ENCODE data around the gene BLOC1S5.
"Not testable (repeated sequence)": the region's sequence is repeated elsewhere in the genome, so short reads cannot be mapped to it uniquely, and the experiment has no call there.

BLOC1S5 gene

DNA sequence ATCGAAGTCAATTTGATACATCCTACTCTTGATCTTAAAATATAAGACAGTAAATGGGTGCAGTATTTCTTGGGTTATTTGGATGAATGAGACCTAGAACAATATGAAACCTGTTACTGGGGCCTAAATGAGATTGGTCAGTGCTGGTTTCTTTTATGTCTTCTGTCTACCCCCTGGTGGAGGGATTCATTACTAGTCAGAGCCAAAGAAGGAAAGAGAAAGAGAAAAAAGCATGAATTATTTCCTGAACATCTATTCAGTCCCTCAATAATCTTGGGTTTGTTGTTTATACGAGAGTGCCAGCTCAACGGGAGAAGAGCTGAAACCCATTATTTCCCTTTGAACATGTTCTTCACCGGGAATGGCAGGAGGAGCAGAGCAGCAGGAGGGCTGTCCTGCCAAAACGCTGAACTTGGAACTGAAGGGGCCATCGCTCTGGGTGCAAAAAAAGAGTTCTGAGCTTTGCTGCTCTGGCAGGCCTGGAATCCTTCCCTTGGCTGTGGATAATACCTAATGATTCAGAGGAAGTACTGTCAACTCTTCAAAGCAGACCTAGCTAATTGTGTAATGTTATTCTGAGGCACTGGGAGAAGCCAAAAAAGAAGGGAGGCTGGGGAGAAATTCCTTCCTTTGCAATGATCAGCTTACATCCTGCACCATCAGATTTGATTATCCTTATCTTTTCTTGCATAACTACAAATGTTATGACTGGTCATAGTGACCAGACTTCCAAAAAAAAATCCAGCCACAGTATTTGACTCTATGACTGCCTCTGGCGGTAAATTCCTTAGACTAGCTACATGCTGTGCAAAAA lies 72.0 kb downstream of the BLOC1S5 start:
- no peak for DNase-seq

DNA sequence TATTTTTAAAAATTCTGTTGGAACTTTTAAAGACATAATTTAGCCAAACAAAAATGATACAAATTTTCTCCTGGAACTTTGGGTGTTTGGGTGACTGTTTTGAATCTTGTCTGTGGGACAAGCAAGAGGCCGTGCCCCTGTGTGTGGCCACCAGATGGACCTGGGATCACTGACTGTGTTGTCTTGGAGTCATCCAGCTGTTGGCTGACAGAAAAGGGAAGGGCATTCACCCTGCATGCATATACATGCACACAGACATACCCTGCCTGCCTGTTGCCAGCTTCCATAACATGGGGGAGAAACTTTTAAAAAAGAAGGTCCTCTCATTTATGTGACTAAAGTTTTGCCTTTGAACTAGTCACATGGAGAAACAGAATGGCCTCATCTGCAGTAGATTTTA lies 72.7 kb downstream of the BLOC1S5 start:
- no peak for DNase-seq

DNA sequence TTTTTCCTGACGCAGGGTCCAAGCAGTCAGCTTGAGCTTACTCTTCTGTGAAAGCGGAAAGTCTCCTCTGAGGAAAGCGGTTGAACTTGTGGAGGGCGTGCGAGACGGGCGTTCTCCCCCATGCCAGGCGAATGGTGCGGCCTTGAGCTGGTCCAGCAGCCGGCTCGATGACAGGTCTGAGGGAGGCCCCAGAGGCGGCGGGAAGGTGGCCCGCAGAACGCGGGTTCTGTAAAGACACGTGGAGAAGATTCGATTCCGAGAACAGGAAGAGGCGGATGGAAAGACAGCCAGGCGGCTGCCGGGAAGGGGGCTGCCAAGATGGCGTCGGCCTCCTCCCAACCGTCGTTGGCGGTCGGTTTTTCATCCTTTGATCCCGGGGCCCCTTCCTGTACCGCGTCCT lies 78.0 kb downstream of the BLOC1S5 start:
- DNase-seq = no peak

DNA sequence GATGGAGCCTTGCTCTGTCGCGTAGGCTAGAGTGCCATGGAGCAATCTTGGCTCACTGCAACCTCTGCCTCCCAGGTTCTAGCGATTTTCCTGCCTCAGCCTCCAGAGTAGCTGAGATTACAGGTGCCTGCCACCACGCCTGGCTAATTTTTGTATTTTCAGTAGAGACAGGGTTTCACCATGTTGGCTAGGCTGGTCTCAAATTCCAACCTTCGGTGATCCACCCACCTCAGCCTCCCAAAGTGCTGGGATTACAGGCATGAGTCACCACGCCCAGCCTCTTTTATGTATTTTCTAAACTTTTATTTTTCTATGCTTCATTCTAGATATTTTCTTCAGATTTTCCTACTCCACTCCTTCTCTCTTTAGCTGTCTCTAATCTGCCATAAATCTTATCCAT lies 80.2 kb downstream of the BLOC1S5 start:
- not testable (repeated sequence) for DNase-seq

DNA sequence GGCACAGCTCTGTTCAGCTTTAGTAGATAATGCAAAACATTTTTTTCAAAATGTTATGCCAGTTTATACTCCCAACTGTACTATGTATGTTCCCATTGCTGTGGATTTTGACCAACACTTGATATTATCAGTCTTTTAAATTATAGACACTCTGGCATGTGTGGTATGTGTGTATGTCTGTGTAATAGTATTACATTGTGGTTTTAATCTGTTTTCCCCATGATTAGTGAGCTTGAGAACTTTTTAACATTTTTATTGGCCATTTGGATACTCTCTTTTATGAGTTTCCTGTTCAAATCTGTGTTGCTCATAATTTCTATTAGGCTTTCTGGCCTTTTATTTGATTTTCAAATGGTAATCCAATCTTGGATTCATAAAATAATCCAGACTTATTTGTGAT lies 84.4 kb downstream of the BLOC1S5 start:
- DNase-seq = no peak

DNA sequence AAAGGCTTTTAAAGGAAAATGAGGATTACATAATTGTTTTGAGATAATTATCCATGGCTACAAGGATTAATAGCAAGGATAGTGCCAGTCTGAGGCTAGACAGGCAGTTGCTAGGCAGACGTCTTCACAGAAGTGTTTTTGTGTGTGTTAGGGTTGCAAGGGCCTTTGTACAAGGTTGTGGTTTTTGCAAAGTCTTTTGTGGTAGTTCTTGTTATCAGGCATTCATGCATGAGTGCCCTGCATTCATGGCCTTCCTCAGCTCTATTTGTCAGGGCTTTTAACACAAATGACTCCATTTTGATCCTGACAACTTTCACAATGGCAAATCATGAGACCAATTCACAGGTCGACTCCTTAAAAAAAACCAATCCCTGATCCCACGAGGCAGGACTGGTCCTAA lies 85.5 kb downstream of the BLOC1S5 start:
- no peak for DNase-seq

DNA sequence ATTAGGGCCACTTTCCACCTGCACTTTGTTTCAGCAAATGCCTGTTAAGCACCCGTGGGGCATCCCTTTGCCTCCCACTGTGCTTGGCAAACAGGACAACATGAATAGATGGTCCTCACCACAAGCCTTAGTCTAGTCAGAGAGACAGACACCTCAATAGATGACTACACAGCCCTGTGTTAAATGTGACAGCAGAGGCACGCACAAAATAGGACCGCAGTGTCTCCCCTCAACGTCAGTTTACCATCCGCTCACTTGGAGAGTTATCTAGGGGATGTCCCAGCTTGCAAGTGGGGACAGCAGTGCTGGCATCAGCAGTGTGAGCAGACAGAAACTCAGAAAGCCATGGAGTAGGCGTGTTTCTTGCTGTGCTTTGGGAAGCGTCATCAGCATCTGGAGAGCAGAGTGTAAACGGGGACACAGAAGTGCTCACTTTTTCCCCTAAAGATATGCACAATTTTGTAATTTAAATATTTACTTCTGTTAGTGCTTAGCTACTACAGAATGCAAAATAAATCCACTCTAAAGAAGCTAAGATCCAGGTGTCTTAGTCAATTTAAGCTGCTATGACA lies 87.6 kb downstream of the BLOC1S5 start:
- DNase-seq = no peak

DNA sequence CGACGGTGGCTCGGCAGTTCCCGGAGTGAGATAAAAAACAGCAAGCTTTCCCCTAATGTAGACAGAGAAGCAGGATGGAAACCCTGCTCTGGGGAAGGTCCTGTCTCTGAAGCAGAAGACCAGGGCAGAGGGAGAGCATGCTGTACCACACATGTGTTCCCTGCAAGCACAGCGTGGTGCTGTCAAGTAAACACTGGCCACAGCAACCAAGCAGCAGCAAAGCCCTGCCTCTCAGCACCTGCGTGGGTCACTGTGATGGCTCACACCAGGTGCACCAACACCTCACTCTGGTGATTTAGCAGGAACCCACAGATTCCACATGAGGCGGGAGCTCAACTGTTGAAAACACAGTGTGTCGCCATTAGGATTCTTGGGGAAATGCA lies 88.4 kb downstream of the BLOC1S5 start:
- no peak for DNase-seq

DNA sequence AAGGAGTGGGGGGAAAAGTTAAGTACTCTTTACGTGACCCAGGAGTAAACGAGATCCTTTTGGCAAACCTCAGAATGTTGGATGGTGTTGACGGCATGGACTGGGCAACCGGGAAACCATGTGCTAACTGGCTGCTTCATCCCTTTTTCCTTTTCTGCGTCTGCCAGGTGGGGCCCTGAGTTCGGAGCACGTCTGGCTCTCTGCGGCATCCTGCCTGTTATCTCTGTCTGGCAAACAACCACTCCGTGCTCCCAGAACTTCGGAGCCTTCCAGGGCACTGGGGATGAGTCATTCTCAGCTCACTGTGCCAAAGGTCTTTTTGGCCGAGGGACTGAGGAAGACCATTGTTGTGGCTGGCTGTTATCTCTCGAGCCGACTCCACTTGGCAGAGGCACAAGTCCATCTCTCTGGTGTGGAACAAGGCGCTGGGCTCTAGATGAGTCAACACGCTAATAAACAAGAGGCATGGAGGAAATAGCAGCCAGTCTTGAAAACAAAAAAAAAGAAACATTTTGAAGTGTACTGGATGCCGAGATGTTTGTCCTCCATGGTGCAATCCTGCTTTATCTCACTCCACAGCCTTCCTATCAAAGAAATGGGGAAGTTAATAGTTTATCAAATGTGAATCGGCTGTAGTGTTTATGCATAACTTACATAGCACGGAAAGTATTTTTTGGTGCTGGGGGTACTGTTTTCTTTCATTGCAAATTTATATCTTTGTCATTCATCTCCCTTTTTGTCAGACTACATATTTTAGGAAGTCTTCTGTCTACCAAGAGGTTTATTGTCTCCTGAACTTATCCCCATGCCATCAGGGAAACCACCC lies 89.0 kb downstream of the BLOC1S5 start:
- DNase-seq = peak; percentile 49

DNA sequence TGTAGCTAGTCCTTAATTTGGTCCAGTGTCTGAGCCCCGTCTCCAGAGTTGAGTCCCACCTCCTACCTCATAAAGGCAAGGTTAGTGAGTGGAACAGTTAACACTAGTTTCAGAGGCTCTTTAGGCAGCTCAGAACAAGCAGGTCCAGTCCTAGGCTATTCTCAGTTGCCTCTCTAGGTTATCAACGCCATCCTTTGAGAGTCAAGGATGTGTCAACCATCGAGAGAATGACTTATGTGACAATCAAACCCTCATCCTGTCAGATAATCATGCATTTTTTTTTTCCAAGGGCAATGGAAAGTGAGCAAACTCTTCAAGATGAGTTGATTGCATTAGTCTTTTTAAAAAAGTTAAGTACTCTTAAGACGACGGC lies 89.6 kb downstream of the BLOC1S5 start:
- DNase-seq = no peak

DNA sequence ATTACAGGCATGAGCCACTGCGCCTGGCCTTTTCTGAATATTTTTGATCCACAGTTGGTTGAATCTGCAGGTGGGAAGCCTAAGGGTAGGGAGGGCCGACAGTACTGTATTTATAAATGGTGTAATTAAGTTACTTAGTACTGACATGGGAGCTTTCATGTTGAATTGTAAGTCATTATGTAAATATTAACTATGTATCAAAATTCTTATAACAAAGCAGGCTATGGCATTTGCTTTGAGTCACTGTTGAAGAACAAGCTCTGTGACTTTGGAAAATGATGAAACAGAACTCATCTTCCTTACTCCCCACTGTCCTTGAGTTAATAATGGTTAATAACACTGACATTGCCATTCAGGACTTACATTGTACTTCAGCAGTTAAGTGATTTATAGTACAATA lies 90.6 kb downstream of the BLOC1S5 start:
- no peak for DNase-seq

DNA sequence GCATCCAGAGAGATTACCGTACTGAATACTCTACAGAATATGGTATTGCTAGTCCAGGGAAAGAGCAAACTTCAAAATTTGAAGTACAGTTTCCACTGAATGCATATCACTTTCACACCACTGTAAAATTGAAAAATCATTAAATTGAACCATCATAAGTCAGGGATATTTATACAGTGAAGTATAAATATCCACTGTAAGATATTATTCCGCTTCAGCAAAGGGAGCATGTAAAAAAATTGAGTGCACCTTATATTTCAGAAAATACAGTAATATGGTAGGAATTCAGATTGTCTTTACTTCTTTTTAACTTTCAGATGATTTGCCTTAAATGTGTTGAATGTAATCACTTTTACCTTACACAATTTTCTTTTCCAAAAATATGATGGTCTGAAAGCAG lies 92.7 kb downstream of the BLOC1S5 start:
- no peak for DNase-seq

DNA sequence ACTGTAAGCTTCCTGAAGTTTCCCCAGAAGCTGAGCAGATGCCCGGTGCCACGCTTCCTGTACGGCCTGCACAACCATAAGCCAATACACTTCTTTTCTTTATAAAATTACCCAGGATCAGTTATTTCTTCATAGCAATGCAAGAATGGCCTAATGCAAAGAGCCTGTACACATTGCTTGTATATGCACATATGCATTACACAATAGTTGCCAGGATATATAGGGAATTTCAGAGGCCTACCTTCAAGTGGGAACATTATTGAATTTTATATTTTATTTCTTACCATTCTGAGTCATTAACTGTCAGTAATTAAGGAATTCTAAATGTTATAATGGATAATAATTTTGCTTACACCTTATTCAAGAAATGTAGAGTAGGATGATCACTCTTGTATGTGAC lies 93.6 kb downstream of the BLOC1S5 start:
- DNase-seq = no peak
